Activated CD4-positive, alpha-beta T cell treated with anti-CD3 and anti-CD28 coated beads, Interleukin-2, amount 50 U/mL, for 1 hour (primary cell): Measurements from ENCODE around the gene MEST.
"Not testable (repeated sequence)": the region's sequence is repeated elsewhere in the genome, so short reads cannot be mapped to it uniquely, and the experiment has no call there.

Experiments
- DNase-seq: peaks from one replicate; pipeline ENCODE4 v3.0.0-alpha.2; 2020

The MEST gene, protein sequence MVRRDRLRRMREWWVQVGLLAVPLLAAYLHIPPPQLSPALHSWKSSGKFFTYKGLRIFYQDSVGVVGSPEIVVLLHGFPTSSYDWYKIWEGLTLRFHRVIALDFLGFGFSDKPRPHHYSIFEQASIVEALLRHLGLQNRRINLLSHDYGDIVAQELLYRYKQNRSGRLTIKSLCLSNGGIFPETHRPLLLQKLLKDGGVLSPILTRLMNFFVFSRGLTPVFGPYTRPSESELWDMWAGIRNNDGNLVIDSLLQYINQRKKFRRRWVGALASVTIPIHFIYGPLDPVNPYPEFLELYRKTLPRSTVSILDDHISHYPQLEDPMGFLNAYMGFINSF

GRCh38 chr7:130491841-130492522, at the start of gene MEST:
TSS of gene MEST (plus strand) at chr7:130492085. CDS start at chr7:130492314, 229 bp downstream.
- DNase-seq, result no peak

DNA sequence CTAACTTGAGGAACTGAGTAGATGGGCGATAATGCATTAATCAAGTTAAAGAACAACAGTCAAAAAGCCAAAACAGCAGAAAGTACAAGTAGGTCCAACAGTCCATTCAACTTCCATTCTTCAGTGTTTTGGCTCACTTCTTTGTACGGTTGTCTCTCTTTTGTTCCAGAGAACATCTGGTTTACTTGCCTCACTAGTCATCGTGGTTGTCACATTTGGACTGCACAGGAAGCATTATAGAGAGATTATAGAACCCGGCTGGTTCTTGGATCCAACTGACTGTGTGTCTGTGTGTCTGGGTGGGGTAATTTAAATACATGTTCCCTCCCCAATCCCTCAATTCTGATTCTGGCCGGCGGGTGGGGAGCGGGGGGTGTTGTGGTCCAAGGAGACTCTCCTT, 49.3 kb upstream of the MEST start:
- DNase-seq, result no peak

- DNase-seq, result no peak
Measured at GRCh38 chr7:130444234-130444633, 47.7 kb upstream of the MEST start.

GRCh38 chr7:130444751-130445407, 47.0 kb upstream of the MEST start:
- no peak for DNase-seq

- DNase-seq, result no peak
Measured at GRCh38 chr7:130446259-130446658, 45.6 kb upstream of the MEST start.

DNA sequence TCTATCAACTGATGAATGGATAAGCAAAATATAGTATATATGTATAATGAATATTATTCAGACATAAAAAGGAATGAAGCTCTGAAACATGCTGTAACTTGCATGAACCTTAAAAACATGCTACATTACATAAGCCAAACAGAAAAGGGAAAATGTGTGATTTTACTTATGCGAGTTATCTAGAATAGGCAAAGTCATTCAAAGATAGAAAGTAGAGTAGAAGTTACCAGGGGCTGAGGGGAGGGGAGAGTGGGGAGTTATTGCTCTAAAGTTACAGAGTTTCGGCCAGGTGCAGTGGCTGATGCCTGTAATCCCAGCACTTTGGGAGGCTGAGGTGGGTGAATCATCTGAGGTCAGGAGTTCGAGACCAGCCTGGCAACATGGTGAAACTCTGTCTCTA, 40.5 kb upstream of the MEST start:
- not testable (repeated sequence) for DNase-seq

GRCh38 chr7:130452951-130453350, 38.9 kb upstream of the MEST start:
- no peak for DNase-seq

DNA sequence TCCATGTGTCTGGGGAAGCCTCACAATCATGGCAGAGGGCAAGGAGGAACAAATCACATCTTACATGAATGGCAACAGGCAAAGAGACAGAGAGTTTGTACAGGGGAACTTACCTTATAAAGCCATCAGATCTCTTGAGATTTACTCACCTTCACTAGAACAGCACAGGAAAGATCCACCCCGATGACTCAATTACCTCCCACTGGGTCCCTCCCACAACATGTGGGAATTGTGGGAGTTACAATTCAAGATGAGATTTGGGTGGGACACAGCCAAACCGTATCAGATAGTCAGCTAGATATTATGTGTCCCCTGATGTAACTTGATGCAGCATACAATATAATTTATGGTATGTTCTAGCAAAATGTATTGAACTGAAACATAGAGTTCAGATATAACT, 36.9 kb upstream of the MEST start:
- no peak for DNase-seq

GRCh38 chr7:130458257-130458656, 33.6 kb upstream of the MEST start:
- DNase-seq, result no peak

- DNase-seq, result no peak
Measured at GRCh38 chr7:130461272-130461671, 30.6 kb upstream of the MEST start.

DNA sequence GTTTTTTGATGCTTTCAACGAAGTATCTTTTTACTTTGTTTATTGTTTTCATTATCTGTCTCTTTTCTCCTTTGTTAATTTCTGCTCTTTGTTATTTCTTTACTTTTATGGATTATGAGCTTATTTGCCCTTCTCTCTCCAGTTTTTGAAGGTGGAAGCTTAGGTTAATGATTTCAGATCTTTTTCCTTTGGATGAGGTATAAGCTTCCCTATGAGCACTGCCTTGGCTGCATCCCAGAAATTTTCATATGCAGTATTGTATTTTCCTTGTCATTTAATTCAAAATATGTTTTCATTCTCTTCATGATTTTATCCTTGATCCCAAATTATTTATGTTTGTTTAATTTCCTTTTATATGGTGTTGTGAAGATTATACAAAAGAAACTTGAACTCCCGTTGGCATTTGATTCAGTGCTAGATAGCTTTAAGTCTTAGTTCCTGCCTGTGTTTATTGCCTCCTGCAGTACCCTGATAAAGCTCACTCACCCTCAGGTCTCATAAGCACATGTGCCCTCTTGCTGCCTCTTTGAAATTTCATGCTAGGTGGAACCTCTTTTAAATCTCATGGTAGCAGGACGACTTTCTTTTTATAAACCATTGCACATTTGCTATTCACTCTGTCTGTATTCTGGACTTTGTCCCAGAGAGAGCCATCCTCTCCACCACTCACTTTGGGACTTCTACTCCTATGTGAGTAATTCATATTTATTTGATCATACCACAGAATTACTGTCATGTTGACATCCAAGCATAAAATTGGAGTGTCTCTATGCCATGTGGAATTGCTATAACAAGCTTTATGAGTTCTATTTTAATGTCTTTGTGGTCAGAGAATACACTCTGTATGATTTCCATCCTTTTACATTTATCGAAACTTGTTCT, 28.1 kb upstream of the MEST start:
- no peak for DNase-seq

- DNase-seq, result no peak
Measured at GRCh38 chr7:130468612-130469011, 23.3 kb upstream of the MEST start.

DNA sequence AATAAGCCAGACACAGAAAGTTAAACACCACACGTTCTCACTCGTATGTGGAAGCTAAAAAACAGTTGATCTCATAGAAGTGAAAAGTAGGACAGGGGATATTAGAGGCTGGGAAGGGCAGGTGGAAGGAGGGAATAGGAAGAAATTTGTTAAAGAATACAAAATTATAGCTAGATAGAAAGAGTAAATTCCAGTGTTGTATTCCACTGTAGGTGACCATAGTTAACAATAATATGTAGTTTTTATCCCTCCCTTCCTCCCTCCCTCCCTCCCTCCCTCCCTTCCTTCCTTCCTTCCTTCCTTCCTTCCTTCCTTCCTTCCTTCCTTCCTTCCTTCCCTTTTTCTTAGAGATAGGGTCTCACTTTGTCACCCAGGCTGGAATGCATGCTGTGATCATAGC, 19.9 kb upstream of the MEST start:
- DNase-seq, result no peak

DNA sequence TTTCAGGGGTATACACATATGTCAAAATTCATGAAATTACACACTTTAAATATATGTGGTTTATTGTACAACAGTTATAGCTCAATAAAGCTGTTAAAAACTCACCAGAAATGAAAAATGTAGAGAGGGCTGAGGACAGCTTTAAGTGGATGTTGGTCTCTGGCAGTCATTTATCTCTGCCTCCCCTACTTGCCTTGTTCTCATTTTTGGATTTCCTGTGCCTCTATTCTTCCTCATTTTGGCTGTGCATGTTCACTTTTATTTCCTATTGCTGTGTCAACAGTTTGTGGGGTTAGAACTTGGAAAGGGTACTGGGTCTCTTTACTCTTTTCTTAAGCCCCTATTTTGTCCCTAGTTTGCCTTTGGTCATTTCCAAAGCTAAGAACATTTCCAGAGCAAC, 18.6 kb upstream of the MEST start:
- no peak for DNase-seq

DNA sequence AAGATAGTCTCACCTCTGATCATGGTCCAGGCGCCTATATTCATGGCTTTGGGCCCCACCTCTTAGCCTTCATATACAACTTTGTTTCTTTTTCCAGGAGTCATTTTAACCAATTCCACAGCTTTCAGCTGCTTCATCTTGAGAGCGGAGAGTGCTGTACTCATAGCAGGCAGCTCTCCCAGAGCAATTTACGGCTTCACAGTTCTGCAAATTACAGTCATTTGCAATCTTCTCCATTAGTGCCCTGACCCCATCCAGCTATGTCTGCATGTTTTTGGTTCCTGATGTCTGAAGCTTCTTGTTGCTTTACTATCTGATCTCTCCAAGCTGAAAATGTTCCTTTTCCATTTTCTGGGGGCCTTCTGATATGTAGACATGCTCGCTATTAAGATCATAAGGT, 18.0 kb upstream of the MEST start:
- DNase-seq, result no peak

- DNase-seq, result no peak
Measured at GRCh38 chr7:130475776-130476175, 16.1 kb upstream of the MEST start.

DNA sequence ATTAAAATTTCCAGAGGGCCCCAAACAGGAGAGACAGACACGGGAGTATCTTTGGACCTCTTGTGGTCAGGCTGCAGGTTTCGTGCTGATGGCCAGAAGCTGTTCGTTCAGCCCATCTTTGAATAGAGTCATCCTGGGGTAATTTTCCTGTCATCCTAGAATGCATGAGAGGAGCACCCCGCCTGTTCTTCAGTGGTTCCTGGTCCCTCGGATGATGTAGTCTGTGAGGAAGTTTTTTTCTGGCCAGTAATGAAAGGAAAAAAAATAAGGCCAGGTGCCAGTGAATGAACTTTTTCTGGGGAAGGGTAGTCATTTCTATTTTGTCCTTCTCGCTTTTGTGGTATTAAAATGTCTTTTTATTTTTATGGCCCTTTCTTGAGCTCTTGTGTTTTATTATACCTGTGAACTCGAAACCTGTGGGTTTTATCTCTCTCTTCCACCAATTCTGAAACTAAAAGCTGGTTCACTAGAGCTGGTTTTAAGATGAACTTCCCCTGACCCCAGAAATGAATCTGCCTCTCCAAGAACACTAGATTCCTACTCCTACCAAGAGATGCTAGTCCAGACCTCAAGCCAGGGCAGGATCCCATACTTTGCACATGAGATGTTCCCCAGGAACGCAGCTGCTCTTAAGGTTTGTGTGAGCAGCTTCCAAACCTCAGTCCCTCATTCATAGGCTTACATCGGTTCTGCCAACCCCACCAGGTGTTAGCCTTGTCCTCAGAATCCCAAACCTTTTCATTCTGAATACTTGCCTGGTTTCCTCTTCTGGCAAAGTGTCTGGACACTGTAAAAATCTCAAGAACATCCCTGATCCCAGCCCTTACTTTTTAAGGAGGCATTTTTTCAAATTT, 15.4 kb upstream of the MEST start:
- DNase-seq, result no peak

- DNase-seq, result no peak
Measured at GRCh38 chr7:130478991-130479390, 12.9 kb upstream of the MEST start.

- DNase-seq, result no peak
Measured at GRCh38 chr7:130479716-130480400, 12.0 kb upstream of the MEST start.

DNA sequence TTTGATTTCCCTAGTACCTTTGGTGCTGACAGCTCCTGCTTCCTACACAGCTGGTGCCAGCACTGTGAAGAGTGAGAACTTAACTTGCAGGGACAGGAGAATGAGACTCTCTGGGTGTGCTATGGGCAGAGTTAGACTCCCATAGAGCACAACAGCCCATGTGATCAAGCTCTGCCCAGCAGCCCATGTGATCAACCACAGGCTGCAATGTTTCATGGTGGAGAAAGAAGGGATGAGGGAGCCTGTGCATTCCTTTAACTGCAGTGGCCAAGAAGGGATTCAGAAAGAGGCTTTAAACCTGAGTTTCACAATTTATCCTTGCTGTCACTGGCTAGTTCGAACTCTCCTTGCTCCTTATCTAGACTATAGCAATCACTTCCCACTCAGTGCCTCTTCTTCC, 10.0 kb upstream of the MEST start:
- DNase-seq, result no peak

- no peak for DNase-seq
Measured at GRCh38 chr7:130483031-130483430, 8.9 kb upstream of the MEST start.

DNA sequence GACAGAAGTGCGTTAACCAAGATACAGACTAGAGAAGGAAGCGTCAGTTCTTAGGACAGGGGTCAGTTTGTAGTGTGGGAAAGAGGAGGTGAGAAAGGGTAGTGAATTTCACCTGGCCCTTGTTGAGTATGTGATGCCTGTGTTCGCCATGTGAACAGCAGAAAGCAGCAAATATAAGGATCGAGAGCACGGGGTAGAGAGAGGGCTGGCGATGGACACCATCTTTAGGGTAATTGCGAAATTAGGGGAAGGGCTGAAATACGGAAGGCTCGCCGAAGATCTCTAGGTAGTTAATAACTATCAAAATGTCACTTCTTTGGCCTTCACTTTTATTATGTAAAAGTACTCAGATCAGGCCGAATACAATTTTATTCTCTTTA, 6.2 kb upstream of the MEST start:
- DNase-seq, result no peak
